ENCODE data around the gene CHMP4A.
A peak's percentile ranks its signal among the peaks of the same experiment; 100 is the strongest.

CHMP4A gene

DNA sequence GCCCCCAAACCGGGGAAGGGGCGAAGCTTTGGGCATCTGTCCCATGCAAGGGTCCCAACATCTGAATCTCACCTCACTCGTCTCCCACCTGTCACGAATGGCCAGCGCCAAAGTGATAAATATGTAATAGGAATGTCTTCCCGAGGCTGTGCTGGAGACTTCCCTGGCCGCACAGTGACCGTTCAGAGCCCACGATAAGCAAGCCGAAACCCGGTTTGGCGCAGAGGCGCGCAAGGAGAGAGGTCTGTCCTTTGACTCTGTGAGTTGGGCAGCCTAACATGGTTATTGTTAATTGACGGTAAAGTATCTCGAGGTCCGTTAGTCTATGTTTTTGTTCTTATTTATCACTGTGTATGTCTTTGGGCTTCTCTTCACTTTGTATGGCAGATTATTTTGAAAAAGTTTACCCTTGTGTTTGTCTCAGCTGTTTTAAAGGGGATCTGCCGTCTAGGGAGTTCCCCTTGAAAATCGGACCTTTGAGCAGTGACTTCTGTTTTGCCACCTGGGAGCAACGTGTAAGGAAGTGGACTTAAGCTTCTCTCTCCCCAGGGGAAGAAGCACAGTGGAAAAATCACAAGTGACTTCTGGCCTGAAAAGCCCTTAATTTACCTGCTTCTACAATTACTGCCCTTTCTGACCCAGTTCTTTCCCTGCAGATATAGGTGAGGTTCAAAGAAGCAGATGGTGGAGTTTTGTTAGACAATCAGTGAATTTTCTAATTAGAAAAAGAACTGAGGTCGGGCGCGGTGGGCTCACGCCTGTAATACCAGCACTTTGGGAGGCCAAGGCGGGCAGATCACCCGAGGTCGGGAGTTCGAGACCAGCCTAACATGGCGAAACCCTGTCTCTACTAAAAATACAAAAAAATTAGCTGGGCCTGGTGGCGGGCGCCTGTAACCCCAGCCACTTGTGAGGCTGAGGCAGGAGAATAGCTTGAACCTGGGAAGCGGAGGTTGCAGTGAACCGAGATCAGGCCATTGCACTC, 16.9 kb downstream of the CHMP4A start:
- peaks cover 26% of the 10 kb centered on the region for H3K79me2 ChIP-seq
- H3K4me1 ChIP-seq, result peaks cover 9% of the 10 kb centered on the region
- no peaks in the 10 kb centered on the region for H3K27me3 ChIP-seq (ENCODE audit: control insufficient read depth, insufficient read depth, low read length)

DNA sequence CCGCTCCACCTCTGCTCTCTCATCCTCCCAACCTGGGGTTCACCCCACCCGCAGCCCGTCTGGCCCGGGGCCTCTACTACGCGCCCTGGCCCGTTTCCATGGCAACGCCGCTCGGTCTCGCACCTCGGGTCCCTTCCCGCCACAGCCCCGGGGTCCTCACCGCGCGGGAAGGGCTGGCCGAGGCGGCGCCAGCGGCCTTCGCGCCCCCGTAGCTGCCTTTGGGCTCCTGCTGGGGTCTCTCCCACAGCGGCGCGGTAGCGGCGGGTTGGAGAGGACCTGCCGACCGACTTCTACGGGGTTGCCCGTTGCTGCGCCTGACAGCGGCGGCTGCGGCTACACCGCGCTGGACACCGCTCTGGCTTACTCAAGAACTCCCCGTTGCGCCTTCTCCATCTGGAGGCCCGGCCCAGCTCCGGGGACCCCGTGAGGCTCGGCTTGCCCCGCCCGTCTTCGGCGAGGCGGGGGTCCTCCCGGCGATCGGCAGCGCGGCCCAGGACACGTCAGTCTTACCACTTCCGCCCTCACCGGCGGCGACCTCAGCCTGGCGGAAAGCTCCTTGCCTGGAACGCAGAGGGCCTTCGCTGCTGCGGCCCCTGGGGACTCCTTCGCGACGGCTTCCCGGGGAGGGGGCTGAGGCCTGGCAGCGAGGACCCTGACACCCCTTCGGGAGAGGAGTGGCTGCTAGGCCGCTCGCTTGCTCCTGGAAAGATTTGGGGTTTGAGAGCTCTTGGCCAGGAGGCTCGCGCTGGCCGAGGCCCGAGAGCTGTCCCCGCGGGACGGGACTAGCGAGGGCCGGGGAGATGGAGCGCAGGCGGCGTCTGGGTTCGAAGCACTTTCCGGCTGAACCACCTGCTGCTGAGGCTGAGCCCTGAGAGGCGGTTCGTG, 17.9 kb downstream of the CHMP4A start, which contains the start of gene TM9SF1:
Gene TM9SF1 (minus strand): TSS at position 256 of the 885 bp plus-strand sequence. CDS start 422 bp downstream, outside the sequence.
- no peaks in the 10 kb centered on the region for H3K36me3 ChIP-seq (ENCODE audit: control insufficient read depth, insufficient read depth, low read length)
- H3K9ac ChIP-seq, result peak within 1 kb of the TSS; percentile 99
- H3K4me1 ChIP-seq, result peaks cover 9% of the 10 kb centered on the region
- H3K79me2 ChIP-seq, result peaks cover 26% of the 10 kb centered on the region
- peak within 1 kb of the TSS; percentile 95 for H3K4me2 ChIP-seq (ENCODE audit: low read length)
- H2AFZ ChIP-seq, result peak within 1 kb of the TSS; percentile 97
- peak within 1 kb of the TSS; percentile 99 for H3K27ac ChIP-seq
- H3K9me3 ChIP-seq (ENCODE audit: control insufficient read depth, low read length), result no peaks in the 10 kb centered on the region
- no peaks in the 10 kb centered on the region for H3K27me3 ChIP-seq (ENCODE audit: control insufficient read depth, insufficient read depth, low read length)
- TF ChIP-seq, protein P1, sequence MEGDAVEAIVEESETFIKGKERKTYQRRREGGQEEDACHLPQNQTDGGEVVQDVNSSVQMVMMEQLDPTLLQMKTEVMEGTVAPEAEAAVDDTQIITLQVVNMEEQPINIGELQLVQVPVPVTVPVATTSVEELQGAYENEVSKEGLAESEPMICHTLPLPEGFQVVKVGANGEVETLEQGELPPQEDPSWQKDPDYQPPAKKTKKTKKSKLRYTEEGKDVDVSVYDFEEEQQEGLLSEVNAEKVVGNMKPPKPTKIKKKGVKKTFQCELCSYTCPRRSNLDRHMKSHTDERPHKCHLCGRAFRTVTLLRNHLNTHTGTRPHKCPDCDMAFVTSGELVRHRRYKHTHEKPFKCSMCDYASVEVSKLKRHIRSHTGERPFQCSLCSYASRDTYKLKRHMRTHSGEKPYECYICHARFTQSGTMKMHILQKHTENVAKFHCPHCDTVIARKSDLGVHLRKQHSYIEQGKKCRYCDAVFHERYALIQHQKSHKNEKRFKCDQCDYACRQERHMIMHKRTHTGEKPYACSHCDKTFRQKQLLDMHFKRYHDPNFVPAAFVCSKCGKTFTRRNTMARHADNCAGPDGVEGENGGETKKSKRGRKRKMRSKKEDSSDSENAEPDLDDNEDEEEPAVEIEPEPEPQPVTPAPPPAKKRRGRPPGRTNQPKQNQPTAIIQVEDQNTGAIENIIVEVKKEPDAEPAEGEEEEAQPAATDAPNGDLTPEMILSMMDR (IDR thresholded peaks at IDR 0.05), result peak; percentile 2
- H3K4me3 ChIP-seq (ENCODE audit: low read depth, low read length), result peak within 1 kb of the TSS; percentile 100

More for the DNA sequence above, 16.9 kb downstream of the CHMP4A start:
- Histone ChIP-seq H3K4me3 (ENCODE audit: low read depth, low read length) (peak overlapping the region; percentile 100), H3K27ac (peak overlapping the region; percentile 99), H3K9me3 (ENCODE audit: control insufficient read depth, low read length) (no peaks in the 10 kb centered on the region), H3K36me3 (ENCODE audit: control insufficient read depth, insufficient read depth, low read length) (no peaks in the 10 kb centered on the region), H3K4me2 (ENCODE audit: low read length) (peak overlapping the region; percentile 95), H2AFZ (peak overlapping the region; percentile 97), H3K9ac (peak overlapping the region; percentile 99)
- TF ChIP-seq, protein P1 (IDR thresholded peaks at IDR 0.05), result no peak

DNA sequence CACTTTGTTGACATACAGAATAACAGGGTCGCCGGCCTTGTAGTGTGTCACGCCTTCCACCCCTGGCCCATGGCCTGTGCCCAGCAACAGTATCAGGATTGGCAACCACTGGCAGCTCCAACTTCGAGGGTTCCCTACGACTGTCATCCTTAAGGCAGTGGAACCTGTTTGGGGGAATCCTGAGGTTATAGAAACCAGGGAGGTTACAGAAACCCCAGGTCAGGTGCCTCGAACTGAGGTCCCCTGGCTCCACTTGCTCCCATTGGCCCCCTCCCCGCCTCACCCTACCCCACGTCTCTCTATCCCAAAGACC, 18.5 kb downstream of the CHMP4A start:
- H3K4me1 ChIP-seq, result peaks cover 9% of the 10 kb centered on the region
- peaks cover 23% of the 10 kb centered on the region for H3K79me2 ChIP-seq
- TF ChIP-seq, protein P1 (IDR thresholded peaks at IDR 0.05), result no peak
- peak overlapping the region; percentile 99 for H3K9ac ChIP-seq
- H3K36me3 ChIP-seq (ENCODE audit: control insufficient read depth, insufficient read depth, low read length), result no peaks in the 10 kb centered on the region
- H3K4me3 ChIP-seq (ENCODE audit: low read depth, low read length), result peak overlapping the region; percentile 100
- H3K4me2 ChIP-seq (ENCODE audit: low read length), result peak overlapping the region; percentile 95
- H2AFZ ChIP-seq, result peak overlapping the region; percentile 97
- no peaks in the 10 kb centered on the region for H3K9me3 ChIP-seq (ENCODE audit: control insufficient read depth, low read length)
- H3K27me3 ChIP-seq (ENCODE audit: control insufficient read depth, insufficient read depth, low read length), result no peaks in the 10 kb centered on the region
- H3K27ac ChIP-seq, result peak overlapping the region; percentile 99

DNA sequence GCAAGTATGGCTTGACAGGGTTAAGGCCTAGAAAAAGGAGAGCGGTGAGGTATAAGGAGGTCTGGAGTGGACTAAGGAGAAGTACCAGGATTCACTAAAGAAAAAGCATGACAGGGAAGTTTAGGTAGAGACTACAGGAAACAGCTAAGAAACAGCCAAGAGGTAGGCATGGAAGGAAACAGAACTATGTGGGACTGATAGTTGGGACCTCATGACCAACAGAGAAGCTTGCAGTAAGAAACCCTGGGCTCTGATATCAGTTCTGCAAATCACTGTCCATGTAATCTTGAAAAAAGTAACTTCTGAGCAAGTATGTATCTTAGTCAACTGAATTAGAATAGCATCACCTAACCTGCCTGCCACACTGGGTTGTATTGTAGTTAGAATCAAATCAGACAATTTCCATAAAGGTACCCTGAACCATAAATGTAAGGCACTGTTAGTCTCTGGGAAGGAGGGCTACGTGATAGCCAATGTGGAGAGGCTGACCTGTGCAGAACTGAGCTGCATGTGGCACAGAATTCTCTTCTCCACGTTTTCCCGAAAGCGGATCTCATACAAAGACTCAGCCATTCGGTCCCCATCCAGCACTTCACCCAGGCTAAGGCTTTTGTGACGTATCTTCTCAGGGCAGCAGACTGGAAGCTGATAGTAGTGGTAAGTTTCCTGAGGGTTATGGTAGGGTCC, 19.0 kb downstream of the CHMP4A start:
- H3K36me3 ChIP-seq (ENCODE audit: control insufficient read depth, insufficient read depth, low read length), result no peaks in the 10 kb centered on the region
- H3K27ac ChIP-seq, result peak overlapping the region; percentile 99
- no peak overlapping the region for H2AFZ ChIP-seq
- H3K4me1 ChIP-seq, result peaks cover 9% of the 10 kb centered on the region
- peaks cover 20% of the 10 kb centered on the region for H3K79me2 ChIP-seq
- no peaks in the 10 kb centered on the region for H3K9me3 ChIP-seq (ENCODE audit: control insufficient read depth, low read length)
- TF ChIP-seq, protein P1 (IDR thresholded peaks at IDR 0.05), result no peak
- no peak overlapping the region for H3K9ac ChIP-seq
- H3K27me3 ChIP-seq (ENCODE audit: control insufficient read depth, insufficient read depth, low read length), result no peaks in the 10 kb centered on the region
- peak overlapping the region; percentile 95 for H3K4me2 ChIP-seq (ENCODE audit: low read length)
- peak overlapping the region; percentile 100 for H3K4me3 ChIP-seq (ENCODE audit: low read depth, low read length)
